HepG2 (cell line): ENCODE measurements around the gene RAC3. TPM values are rescaled to one million over a fixed set of nuclear protein-coding genes. Genes with fewer than 3 reads are reported as not detected.
A peak's percentile ranks its signal among the peaks of the same experiment; 100 is the strongest.

Experiments
- CHD2 ChIP-seq: IDR thresholded peaks from 2 replicates; pipeline ENCODE4 v1.6.1; 2011; ENCODE audit warnings: low read depth, low read length, improper control_type of control experiment
- NAIF1 ChIP-seq: sonication (generic); formaldehyde crosslinking; IDR thresholded peaks from 2 replicates; pipeline ENCODE4 v1.5.0; 2020; ENCODE audit warnings: mild to moderate bottlenecking, missing genetic modification reagents, borderline replicate concordance
- NR3C1 ChIP-seq: sonication (generic); formaldehyde crosslinking; IDR thresholded peaks from 2 replicates; pipeline ENCODE4 v1.4.0; 2020; ENCODE audit warnings: missing genetic modification reagents
- RFX5 ChIP-seq: IDR thresholded peaks from 2 replicates; pipeline ENCODE4 v1.6.1; 2011; ENCODE audit warnings: low read depth, low read length, improper control_type of control experiment
- SALL2 ChIP-seq: sonication (generic); formaldehyde crosslinking; IDR thresholded peaks from 2 replicates; pipeline ENCODE4 v1.8.1; 2023; ENCODE audit warnings: mild to moderate bottlenecking, missing genetic modification reagents, inconsistent platforms
- TAF15 ChIP-seq: fragments of 200-400 bp; formaldehyde crosslinking; IDR thresholded peaks from one replicate; pipeline ENCODE4 v1.6.1; 2018; ENCODE audit warnings: mild to moderate bottlenecking, low read depth, low read length; ENCODE audit not compliant: poor library complexity, severe bottlenecking
- YY1 ChIP-seq: IDR thresholded peaks from 2 replicates; pipeline ENCODE4 v1.6.1; 2011; ENCODE audit warnings: low read length, low read depth, moderate library complexity, mild to moderate bottlenecking; ENCODE audit not compliant: insufficient read depth, insufficient replicate concordance
- ZNF333 ChIP-seq: sonication (generic); formaldehyde crosslinking; IDR thresholded peaks from 2 replicates; pipeline ENCODE4 v1.4.0; 2020; ENCODE audit warnings: mild to moderate bottlenecking, missing genetic modification reagents, borderline replicate concordance
- ZNF367 ChIP-seq: sonication (generic); formaldehyde crosslinking; IDR thresholded peaks from 2 replicates; pipeline ENCODE4 v1.4.0; 2020; ENCODE audit warnings: missing genetic modification reagents, borderline replicate concordance
- ZNF430 ChIP-seq: sonication (generic); formaldehyde crosslinking; IDR thresholded peaks from 2 replicates; pipeline ENCODE4 v1.9.0; 2021; ENCODE audit warnings: mild to moderate bottlenecking, missing genetic modification reagents
- ZNF563 ChIP-seq: sonication (generic); formaldehyde crosslinking; IDR thresholded peaks from 2 replicates; pipeline ENCODE4 v1.8.0; 2022; ENCODE audit warnings: mild to moderate bottlenecking, moderate library complexity, missing genetic modification reagents
- ZNF598 ChIP-seq: sonication (generic); formaldehyde crosslinking; IDR thresholded peaks from 2 replicates; pipeline ENCODE4 v1.5.1; 2020; ENCODE audit warnings: mild to moderate bottlenecking, missing genetic modification reagents, borderline replicate concordance
- ZNF609 ChIP-seq: sonication (generic); formaldehyde crosslinking; IDR thresholded peaks from 2 replicates; pipeline ENCODE4 v1.4.0; 2020; ENCODE audit warnings: mild to moderate bottlenecking, missing genetic modification reagents, borderline replicate concordance
- ZNF841 ChIP-seq: sonication (generic); formaldehyde crosslinking; IDR thresholded peaks from 2 replicates; pipeline ENCODE4 v1.8.1; 2023; ENCODE audit warnings: missing genetic modification reagents, borderline replicate concordance
- ZUFSP ChIP-seq: sonication (generic); formaldehyde crosslinking; IDR thresholded peaks from 2 replicates; pipeline ENCODE4 v1.9.0; 2021; ENCODE audit warnings: missing genetic modification reagents, mild to moderate bottlenecking, borderline replicate concordance
- polyA plus RNA-seq, 8 experiments: library from polyadenylated mRNA; depleted of rRNA in 3 of 8; stranded (reverse) in 7 of 8; unstranded in 1 of 8; fragments of >200 nt; fragmentation: Illumina TruSeq in 4 of 8; extraction: Trizol in 4 of 8; gene quantifications; 2 replicates each; pipeline versions ENCODE4 v1.2.1 to v1.2.3, GENCODE V29; 2011 to 2016; ENCODE audit warnings: low read depth in 4 of 8, missing spikeins in 1 of 8, mixed read lengths in 1 of 8; ENCODE audit not compliant: insufficient read depth in 1 of 8
- total RNA-seq, 5 experiments: library from RNA; depleted of rRNA; stranded (reverse); fragments of >200 nt; fragmentation: Illumina TruSeq; extraction: Trizol; gene quantifications; 2 replicates each; pipeline ENCODE4 v1.2.3, GENCODE V29; 2016; ENCODE audit warnings: low read depth in 1 of 5
- TF ChIP-seq, protein P1 (sequence below): sonication (generic); formaldehyde crosslinking; IDR thresholded peaks from 2 replicates; pipeline ENCODE4 v1.5.0; 2020; ENCODE audit warnings: missing genetic modification reagents
- TF ChIP-seq, protein P2 (sequence below): sonication (generic); formaldehyde crosslinking; conservative IDR thresholded peaks from 2 replicates; pipeline ENCODE4 v1.8.0; 2022; ENCODE audit warnings: missing genetic modification reagents

Gene RAC3
- total and polyA plus RNA-seq, 2 of the 13 experiments (the other 11 are each of a cell fraction or from before 2014, with no cell fraction given): 10.5 to 21.3 TPM

DNA sequence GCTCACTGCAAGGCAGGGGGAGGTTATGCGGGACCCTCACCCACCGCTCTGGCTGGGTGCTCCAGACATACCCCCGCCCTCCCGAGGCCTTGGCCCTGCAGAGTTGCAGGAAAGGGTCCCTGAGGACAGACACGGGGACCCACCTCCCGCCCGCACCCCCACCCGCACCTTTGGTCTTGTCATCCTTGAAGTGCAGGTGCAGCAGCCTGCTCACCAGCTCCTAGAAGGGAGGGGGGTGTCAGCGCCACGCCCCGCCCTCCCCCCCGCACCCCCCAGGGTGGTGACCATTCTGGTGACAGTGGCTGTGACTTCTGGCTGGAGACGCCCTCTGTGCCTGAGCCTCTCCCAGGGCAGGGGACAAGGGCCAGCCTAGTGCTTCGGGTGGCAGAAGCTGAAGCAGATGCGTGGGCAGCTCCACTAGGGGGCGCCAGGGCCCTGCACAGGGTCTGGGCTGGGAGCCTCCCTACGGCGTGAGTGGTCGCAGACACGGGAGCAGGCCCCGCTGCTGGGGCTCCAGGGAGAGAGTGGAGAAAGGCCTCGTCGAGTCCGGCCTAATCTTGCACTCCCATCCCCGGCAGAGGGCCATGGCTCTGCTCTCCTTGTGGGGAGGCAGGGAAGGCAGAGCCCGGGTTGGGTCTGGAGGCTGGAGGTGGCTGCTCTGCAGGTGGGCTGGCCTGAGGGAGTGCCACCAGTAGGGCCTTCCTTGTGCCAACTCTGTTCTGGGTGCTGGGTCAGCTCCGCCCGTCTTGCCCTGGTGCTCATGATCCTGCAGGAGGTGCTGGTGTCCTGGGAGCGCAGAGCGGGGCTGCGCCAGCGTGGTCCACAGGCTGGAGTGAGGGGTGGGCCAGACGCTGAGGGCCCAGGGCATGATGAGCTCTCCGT is 11.5 kb upstream of the RAC3 start (continued):
- TF ChIP-seq ZNF609 (CRISPR knock-in tag): no peak
- TF ChIP-seq NAIF1 (CRISPR knock-in tag): no peak
- peak; percentile 42; the same call in 1 of the 2 replicates for TF ChIP-seq ZNF367 (CRISPR knock-in tag)
- TF ChIP-seq ZNF430 (CRISPR knock-in tag): no peak
- no peak; the same call in 1 of the 2 replicates for TF ChIP-seq ZNF333 (CRISPR knock-in tag)
- TF ChIP-seq, protein P1, sequence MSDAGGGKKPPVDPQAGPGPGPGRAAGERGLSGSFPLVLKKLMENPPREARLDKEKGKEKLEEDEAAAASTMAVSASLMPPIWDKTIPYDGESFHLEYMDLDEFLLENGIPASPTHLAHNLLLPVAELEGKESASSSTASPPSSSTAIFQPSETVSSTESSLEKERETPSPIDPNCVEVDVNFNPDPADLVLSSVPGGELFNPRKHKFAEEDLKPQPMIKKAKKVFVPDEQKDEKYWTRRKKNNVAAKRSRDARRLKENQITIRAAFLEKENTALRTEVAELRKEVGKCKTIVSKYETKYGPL (CRISPR knock-in tag): no peak
- no peak for TF ChIP-seq ZNF598
- TF ChIP-seq ZNF563 (CRISPR knock-in tag): no peak
- peak; percentile 97 for TF ChIP-seq TAF15
- no peak for TF ChIP-seq ZNF841 (CRISPR knock-in tag)
- TF ChIP-seq ZUFSP (CRISPR knock-in tag): no peak
- no peak for TF ChIP-seq SALL2 (CRISPR knock-in tag)
- TF ChIP-seq, protein P2, sequence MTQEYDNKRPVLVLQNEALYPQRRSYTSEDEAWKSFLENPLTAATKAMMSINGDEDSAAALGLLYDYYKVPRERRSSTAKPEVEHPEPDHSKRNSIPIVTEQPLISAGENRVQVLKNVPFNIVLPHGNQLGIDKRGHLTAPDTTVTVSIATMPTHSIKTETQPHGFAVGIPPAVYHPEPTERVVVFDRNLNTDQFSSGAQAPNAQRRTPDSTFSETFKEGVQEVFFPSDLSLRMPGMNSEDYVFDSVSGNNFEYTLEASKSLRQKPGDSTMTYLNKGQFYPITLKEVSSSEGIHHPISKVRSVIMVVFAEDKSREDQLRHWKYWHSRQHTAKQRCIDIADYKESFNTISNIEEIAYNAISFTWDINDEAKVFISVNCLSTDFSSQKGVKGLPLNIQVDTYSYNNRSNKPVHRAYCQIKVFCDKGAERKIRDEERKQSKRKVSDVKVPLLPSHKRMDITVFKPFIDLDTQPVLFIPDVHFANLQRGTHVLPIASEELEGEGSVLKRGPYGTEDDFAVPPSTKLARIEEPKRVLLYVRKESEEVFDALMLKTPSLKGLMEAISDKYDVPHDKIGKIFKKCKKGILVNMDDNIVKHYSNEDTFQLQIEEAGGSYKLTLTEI (CRISPR knock-in tag): no peak
- TF ChIP-seq NR3C1 (CRISPR knock-in tag): no peak
- TF ChIP-seq CHD2: no peak
- peak; percentile 30 for TF ChIP-seq YY1
- no peak; the same call in 1 of the 2 replicates for TF ChIP-seq RFX5
